Thoracic aorta (tissue), 2 donors: ENCODE measurements around the gene PSMA2. TPM values are rescaled to one million over a fixed set of nuclear protein-coding genes. Genes with fewer than 3 reads are reported as not detected.

ENCODE experiments used
- ATAC-seq: fragments of 150-250 bp; one replicate; pipeline ENCODE4 v1.8.0; 2017; ENCODE audit warnings: low read depth; ENCODE audit not compliant: insufficient number of reproducible peaks, low FRiP score
- DNase-seq: peaks from one replicate; pipeline ENCODE4 v3.0.0-alpha.2; 2020; ENCODE audit warnings: low spot score
- H3K27ac ChIP-seq, 2 donors: fragments of 200-600 bp; sonication (generic); 1 replicate in 1 of 2; 2 replicates in 1 of 2; pipeline ENCODE4 v1.5.1; 2016; ENCODE audit warnings: mild to moderate bottlenecking in 2 of 2, moderate library complexity in 2 of 2
- H3K27me3 ChIP-seq: fragments of 200-600 bp; sonication (generic); replicated peaks from 2 replicates; pipeline ENCODE4 v1.6.0; 2016; ENCODE audit warnings: mild to moderate bottlenecking; ENCODE audit not compliant: insufficient read depth
- H3K36me3 ChIP-seq: fragments of 200-600 bp; sonication (generic); one replicate; pipeline ENCODE4 v1.5.1; 2016
- H3K4me1 ChIP-seq, 2 donors: fragments of 200-600 bp; sonication (generic); 1 replicate in 1 of 2; 2 replicates in 1 of 2; pipeline versions ENCODE4 v1.5.1 to v1.6.0; 2016; ENCODE audit warnings: low read depth in 2 of 2, mild to moderate bottlenecking in 1 of 2; ENCODE audit not compliant: control insufficient read depth in 1 of 2
- H3K4me3 ChIP-seq: fragments of 200-600 bp; sonication (generic); 2 replicates; pipeline ENCODE4 v1.5.1; 2016; ENCODE audit warnings: mild to moderate bottlenecking
- H3K9me3 ChIP-seq: fragments of 200-600 bp; sonication (generic); 2 replicates; pipeline ENCODE4 v1.5.1; 2016
- CTCF ChIP-seq: fragments of 200-600 bp; sonication (generic); IDR thresholded peaks from one replicate; pipeline ENCODE4 v1.5.1; 2019; ENCODE audit warnings: antibody characterized with exemption
- total RNA-seq, 2 donors: library from RNA; depleted of rRNA; stranded (reverse); fragments of >200 nt; gene quantifications; one replicate each; pipeline versions ENCODE4 v1.1.0 to v1.2.3, GENCODE V29; 2016

PSMA2 gene
- total RNA-seq, 2 donors from 2014 or later, result 30.2 to 53.6 TPM

GRCh38 chr7:42926204-42926603 lies 5.8 kb downstream of the PSMA2 start:
- no peaks in the 10 kb centered on the region for H3K9me3 ChIP-seq
- peaks cover 18% of the 10 kb centered on the region for H3K36me3 ChIP-seq
- no peak overlapping the region for H3K27ac ChIP-seq
- ATAC-seq, result no peak
- no peak for DNase-seq
- no peaks in the 10 kb centered on the region for H3K27me3 ChIP-seq
- no peak for TF ChIP-seq CTCF
- peaks cover 18 to 34% of the 10 kb centered on the region in 2 donors for H3K4me1 ChIP-seq
- no peak overlapping the region for H3K4me3 ChIP-seq

GRCh38 chr7:42925630-42926029 lies 6.3 kb downstream of the PSMA2 start:
- H3K27ac ChIP-seq, result no peak overlapping the region

GRCh38 chr7:42924223-42924838 lies 7.6 kb downstream of the PSMA2 start:
- Histone ChIP-seq H3K36me3 (peaks cover 26% of the 10 kb centered on the region), H3K9me3 (no peaks in the 10 kb centered on the region), H3K4me3 (no peak overlapping the region), H3K27ac (no peak overlapping the region), H3K4me1 (peaks cover 7 to 16% of the 10 kb centered on the region in 2 donors), H3K27me3 (no peaks in the 10 kb centered on the region)
- ATAC-seq (no peak), DNase-seq (no peak)
- no peak for TF ChIP-seq CTCF

More at GRCh38 chr7:42925630-42926029, 6.3 kb downstream of the PSMA2 start:
- Histone ChIP-seq H3K36me3 (peaks cover 18% of the 10 kb centered on the region), H3K4me1 (peaks cover 15 to 29% of the 10 kb centered on the region in 2 donors), H3K9me3 (no peaks in the 10 kb centered on the region), H3K27me3 (no peaks in the 10 kb centered on the region), H3K4me3 (no peak overlapping the region)
- ATAC-seq (no peak), DNase-seq (no peak)
- TF ChIP-seq CTCF, result no peak

- DNase-seq, result no peak
- H3K27ac ChIP-seq, result no peak overlapping the region
- H3K9me3 ChIP-seq, result no peaks in the 10 kb centered on the region
- TF ChIP-seq CTCF, result no peak
- no peaks in the 10 kb centered on the region for H3K27me3 ChIP-seq
- ATAC-seq, result no peak
- peaks cover 26% of the 10 kb centered on the region for H3K36me3 ChIP-seq
- H3K4me3 ChIP-seq, result no peak overlapping the region
- no peaks in the 10 kb centered on the region for H3K4me1 ChIP-seq
These were observed 9.8 kb downstream of the PSMA2 start for GRCh38 chr7:42922017-42922753.

- Histone ChIP-seq H3K36me3 (peaks cover 12% of the 10 kb centered on the region), H3K9me3 (no peaks in the 10 kb centered on the region), H3K27ac (no peak overlapping the region), H3K4me1 (peaks cover 0 to 16% of the 10 kb centered on the region in 2 donors), H3K4me3 (no peak overlapping the region), H3K27me3 (no peaks in the 10 kb centered on the region)
- no peak for TF ChIP-seq CTCF
- ATAC-seq, result no peak
- DNase-seq, result no peak
These were observed 16.6 kb downstream of the PSMA2 start for GRCh38 chr7:42915356-42915755.
